DND-41 (cell line): ENCODE measurements around the gene TRAIP.

Experiments
- EZH2 ChIP-seq: IDR thresholded peaks from 3 replicates; pipeline ENCODE4 v1.6.1; 2012; ENCODE audit warnings: borderline replicate concordance, low read depth, mild to moderate bottlenecking, moderate library complexity, low read length, inconsistent platforms; ENCODE audit not compliant: severe bottlenecking
- TF ChIP-seq, protein P1 (sequence below): IDR thresholded peaks from 2 replicates; pipeline ENCODE4 v1.5.1; 2012; ENCODE audit warnings: borderline replicate concordance, low read length, moderate library complexity, mild to moderate bottlenecking; ENCODE audit not compliant: poor library complexity, severe bottlenecking; ENCODE audit errors: extremely low read depth

DNA sequence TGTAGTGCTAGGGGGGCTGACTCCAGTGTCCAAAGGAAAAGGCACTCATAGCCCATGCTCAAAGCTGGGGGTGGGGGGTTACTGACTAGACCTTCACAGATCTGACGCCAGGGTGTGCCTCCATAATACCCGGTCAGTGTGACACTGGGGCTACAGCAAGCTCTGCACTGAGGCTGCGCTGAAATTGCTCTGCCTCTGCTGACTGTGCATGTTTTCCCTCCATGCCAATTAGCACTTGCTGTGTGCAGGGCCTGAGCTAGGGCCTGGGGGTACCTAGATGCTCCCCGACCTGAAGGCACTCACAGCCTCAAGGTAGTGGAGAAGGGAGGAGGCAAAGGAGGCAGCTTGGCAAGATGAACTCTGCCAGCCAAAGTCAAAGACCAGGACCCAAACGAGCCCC lies 8.1 kb upstream of the TRAIP start:
- TF ChIP-seq, protein P1, sequence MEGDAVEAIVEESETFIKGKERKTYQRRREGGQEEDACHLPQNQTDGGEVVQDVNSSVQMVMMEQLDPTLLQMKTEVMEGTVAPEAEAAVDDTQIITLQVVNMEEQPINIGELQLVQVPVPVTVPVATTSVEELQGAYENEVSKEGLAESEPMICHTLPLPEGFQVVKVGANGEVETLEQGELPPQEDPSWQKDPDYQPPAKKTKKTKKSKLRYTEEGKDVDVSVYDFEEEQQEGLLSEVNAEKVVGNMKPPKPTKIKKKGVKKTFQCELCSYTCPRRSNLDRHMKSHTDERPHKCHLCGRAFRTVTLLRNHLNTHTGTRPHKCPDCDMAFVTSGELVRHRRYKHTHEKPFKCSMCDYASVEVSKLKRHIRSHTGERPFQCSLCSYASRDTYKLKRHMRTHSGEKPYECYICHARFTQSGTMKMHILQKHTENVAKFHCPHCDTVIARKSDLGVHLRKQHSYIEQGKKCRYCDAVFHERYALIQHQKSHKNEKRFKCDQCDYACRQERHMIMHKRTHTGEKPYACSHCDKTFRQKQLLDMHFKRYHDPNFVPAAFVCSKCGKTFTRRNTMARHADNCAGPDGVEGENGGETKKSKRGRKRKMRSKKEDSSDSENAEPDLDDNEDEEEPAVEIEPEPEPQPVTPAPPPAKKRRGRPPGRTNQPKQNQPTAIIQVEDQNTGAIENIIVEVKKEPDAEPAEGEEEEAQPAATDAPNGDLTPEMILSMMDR: no peak
- TF ChIP-seq EZH2: no peak
